Measurements from ENCODE around the gene AKAP13. TPM values are rescaled to one million over a fixed set of nuclear protein-coding genes. Genes with fewer than 3 reads are reported as not detected.

Gene AKAP13
- total and polyA plus RNA-seq, 2 of the 8 experiments (the other 6 are each of a cell fraction or from before 2014, with no cell fraction given) = 14.0 to 46.2 TPM

DNA sequence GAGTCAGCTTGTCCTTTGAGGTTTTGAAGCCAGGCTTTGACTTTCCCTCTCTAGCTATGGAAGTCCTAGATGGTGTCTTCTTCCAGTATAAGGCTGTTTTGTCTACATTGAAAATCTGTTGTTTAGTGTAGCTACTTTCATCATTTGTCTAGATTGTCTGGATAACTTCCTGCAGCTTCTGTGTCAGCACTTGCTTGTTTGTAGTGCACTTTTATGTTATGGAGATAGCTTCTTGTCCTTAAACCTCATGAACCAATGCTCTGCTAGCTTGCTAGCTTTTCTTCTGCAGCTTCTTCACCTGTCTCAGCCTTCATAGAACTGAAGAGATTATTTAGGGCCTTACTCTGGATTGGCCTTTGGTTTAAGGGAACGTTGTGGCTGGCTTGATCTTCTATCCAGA, 43.8 kb downstream of the AKAP13 start:
- Histone ChIP-seq H2BK20ac (ENCODE audit: low read length) (no peak overlapping the region), H3K23me2 (ENCODE audit: low read depth, low read length) (no peaks in the 10 kb centered on the region), H3K27ac (ENCODE audit: low read depth, low read length) (no peak overlapping the region), H3K27me3 (replicated peaks in 1 of 4; ENCODE audit: control insufficient read depth in 3 of 4, extremely low read depth in 1 of 4, insufficient read depth in 3 of 4, low read length in 3 of 4) (no peaks in the 10 kb centered on the region), H2AK5ac (ENCODE audit: low read depth, low read length) (no peak overlapping the region), H3K9me3 (ENCODE audit: insufficient read depth in 2 of 2, low read depth in 1 of 2, low read length in 1 of 2) (no peaks in the 10 kb centered on the region), H2BK120ac (replicated peaks; ENCODE audit: low read depth, low read length) (no peak overlapping the region), H3K9ac (replicated peaks in 1 of 4; ENCODE audit: extremely low read depth in 1 of 4, low read depth in 3 of 4, low read length in 3 of 4) (no peak overlapping the region), H3K79me2 (ENCODE audit: control insufficient read depth in 1 of 2, insufficient read depth in 2 of 2, low read length in 2 of 2) (peaks cover 0 to 88% of the 10 kb centered on the region in 2 experiments; a peak in 2 of 4 replicates), H3K56ac (replicated peaks; ENCODE audit: insufficient read length, low read depth, low read length) (no peak overlapping the region), H4K5ac (ENCODE audit: insufficient read length, low read depth, low read length) (no peak overlapping the region), H3K36me3 (ENCODE audit: control insufficient read depth in 2 of 4, insufficient read depth in 4 of 4, low read length in 3 of 4) (no peaks in the 10 kb centered on the region), H3K14ac (ENCODE audit: insufficient read length) (no peak overlapping the region), H3K4me2 (ENCODE audit: insufficient read depth in 1 of 2, low read depth in 2 of 2, low read length in 2 of 2) (no peak overlapping the region), H3K4ac (replicated peaks; ENCODE audit: insufficient read length, low read depth, low read length) (no peak overlapping the region), H3K4me3 (ENCODE audit: extremely low read depth in 1 of 4, insufficient read depth in 2 of 4, low read depth in 3 of 4, low read length in 4 of 4) (no peak overlapping the region), H4K91ac (replicated peaks; ENCODE audit: insufficient read length, low read length) (no peak overlapping the region), H4K20me1 (replicated peaks in 1 of 2; ENCODE audit: control insufficient read depth in 1 of 2, insufficient read depth in 2 of 2, low read length in 2 of 2) (peaks cover 3 to 9% of the 10 kb centered on the region in 2 experiments), H2BK5ac (ENCODE audit: low read depth, low read length) (no peak overlapping the region), H2BK15ac (ENCODE audit: low read length) (no peak overlapping the region), H3K23ac (ENCODE audit: insufficient read length) (no peak overlapping the region), H3K79me1 (ENCODE audit: low read depth, low read length) (peaks cover 2% of the 10 kb centered on the region), H3K4me1 (replicated peaks in 1 of 4; ENCODE audit: control insufficient read depth in 3 of 4, insufficient read depth in 4 of 4, low read length in 3 of 4) (no peaks in the 10 kb centered on the region; a peak in 1 of 7 replicates), H4K8ac (ENCODE audit: extremely low read depth, insufficient read depth, low read length) (no peak overlapping the region), H3K18ac (ENCODE audit: extremely low read depth, low read length) (no peak overlapping the region), H2AFZ (ENCODE audit: low read length) (no peak overlapping the region), H2BK12ac (ENCODE audit: low read depth, low read length) (no peak overlapping the region)
- no peak for DNase-seq (ENCODE audit: low read depth in 1 of 2, low spot score in 2 of 2)
- WGBS, 2 experiments (ENCODE audit: extremely low coverage in 1 of 2, insufficient coverage in 1 of 2, insufficient read length in 1 of 2, insufficient replicate concordance in 2 of 2, low coverage in 1 of 2, low lambda C conversion rate in 2 of 2, missing lambda C conversion rate in 1 of 2) = 89% methylated on average over 1 of the region's 1 CpG; no CpG with 5 or more reads in 1 of the 2 experiments
- ChIA-PET CTCF (ENCODE audit: partially characterized antibody) (interaction anchor here (0.9 to 1.2 kb wide), 3 partner anchors 9 to 128 kb away, joined by 3 to 4 read pairs (median 4); no protein-coding TSS in a partner anchor), POLR2A (ENCODE audit: partially characterized antibody) (interaction anchor here (1.9 kb wide), 1 partner anchor 9 kb away, joined by 6 read pairs; no protein-coding TSS in a partner anchor)
- FAIRE-seq = no peak
- TF ChIP-seq TCF12 (IDR thresholded peaks at IDR 0.05; ENCODE audit: low read depth, low read length) (no peak), SIX5 (IDR thresholded peaks at IDR 0.05; ENCODE audit: low read depth, low read length) (no peak), ZNF274 (IDR thresholded peaks at IDR 0.05; ENCODE audit: borderline replicate concordance, extremely low read depth, low read length) (no peak), CBX8 (IDR thresholded peaks at IDR 0.05; ENCODE audit: borderline replicate concordance, low read depth, low read length) (no peak), MAFK (IDR thresholded peaks at IDR 0.05; ENCODE audit: low read depth, low read length) (no peak), SAP30 (IDR thresholded peaks at IDR 0.05; ENCODE audit: insufficient read depth, insufficient replicate concordance, low read length) (no peak), CREB1 (IDR thresholded peaks at IDR 0.05) (no peak), CHD1 (IDR thresholded peaks at IDR 0.05; ENCODE audit: low read depth, low read length) (no peak), SP1 (IDR thresholded peaks at IDR 0.05; ENCODE audit: low read depth, low read length) (no peak), POLR2A (IDR thresholded peaks at IDR 0.05; ENCODE audit: control extremely low read depth in 1 of 2, low read depth in 2 of 2, low read length in 2 of 2) (no peak), CTBP2 (IDR thresholded peaks at IDR 0.05; ENCODE audit: borderline replicate concordance, insufficient read depth, insufficient read length, low read length) (no peak), NANOG (IDR thresholded peaks at IDR 0.05; ENCODE audit: insufficient read depth, low read depth, low read length, poor library complexity, severe bottlenecking) (no peak), ASH2L (IDR thresholded peaks at IDR 0.05; ENCODE audit: low read length) (no peak)
- TF ChIP-seq, protein P1, sequence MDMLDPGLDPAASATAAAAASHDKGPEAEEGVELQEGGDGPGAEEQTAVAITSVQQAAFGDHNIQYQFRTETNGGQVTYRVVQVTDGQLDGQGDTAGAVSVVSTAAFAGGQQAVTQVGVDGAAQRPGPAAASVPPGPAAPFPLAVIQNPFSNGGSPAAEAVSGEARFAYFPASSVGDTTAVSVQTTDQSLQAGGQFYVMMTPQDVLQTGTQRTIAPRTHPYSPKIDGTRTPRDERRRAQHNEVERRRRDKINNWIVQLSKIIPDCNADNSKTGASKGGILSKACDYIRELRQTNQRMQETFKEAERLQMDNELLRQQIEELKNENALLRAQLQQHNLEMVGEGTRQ (IDR thresholded peaks at IDR 0.05; ENCODE audit: low read length) = no peak

Measured in H1 (cell line).